HUDEP-2 (cell line): Measurements from ENCODE around the gene PIBF1.
A peak's percentile ranks its signal among the peaks of the same experiment; 100 is the strongest.

Experiments
- DNase-seq, 76 experiments: peaks; one replicate each; lab custom pipeline; 2025; ENCODE audit not compliant: unreplicated experiment in 76 of 76; lab: John Stamatoyannopoulos, UW

Gene PIBF1

DNA sequence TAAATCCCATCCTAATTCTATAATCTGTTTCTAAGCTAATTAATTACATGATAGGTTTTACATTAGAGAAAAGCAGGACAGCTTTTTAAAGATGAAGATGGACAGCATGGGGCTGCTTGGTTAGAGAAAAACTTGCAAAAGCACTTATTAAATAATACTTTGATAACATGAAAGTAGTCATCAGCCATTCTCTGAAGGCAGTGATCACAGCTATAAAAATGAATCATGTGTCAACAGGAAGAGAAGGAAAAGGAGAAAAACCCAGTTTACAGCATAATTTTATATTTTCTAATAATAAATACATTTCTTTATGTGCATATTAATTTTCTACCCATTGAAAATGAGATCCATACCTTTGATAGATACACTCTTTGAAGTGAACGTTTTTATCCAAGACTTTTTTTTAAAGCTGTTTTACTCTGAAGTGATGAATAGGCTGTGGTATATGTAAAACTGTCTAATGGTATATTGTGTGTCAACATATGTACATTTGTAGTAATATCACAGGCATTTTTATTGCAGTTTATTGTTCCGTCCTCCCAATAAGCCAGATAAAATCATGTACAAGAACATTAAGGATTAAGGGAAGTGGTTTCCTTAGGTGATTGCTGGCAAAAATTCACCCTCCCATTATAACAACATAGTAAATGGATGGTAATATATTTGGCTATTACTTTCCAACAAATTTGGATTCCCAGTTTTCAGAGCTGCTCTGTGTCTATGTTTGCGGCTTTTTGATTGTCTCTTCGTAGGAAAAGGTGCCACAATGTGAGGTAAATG, 275.5 kb downstream of the PIBF1 start:
- DNase-seq, result no peak

DNA sequence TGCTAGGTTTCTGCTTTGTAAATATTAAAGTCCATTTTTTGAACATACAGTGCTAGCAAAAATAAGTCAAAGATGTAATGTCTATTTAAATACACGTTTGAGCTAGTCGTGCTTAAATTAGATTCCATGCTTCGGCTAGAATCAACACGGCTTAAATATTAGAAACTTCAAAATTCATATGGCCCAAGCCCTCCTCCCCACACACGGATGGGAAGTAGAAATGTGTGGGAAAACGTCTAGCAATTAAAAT, 276.1 kb downstream of the PIBF1 start:
- DNase-seq, result no peak

DNA sequence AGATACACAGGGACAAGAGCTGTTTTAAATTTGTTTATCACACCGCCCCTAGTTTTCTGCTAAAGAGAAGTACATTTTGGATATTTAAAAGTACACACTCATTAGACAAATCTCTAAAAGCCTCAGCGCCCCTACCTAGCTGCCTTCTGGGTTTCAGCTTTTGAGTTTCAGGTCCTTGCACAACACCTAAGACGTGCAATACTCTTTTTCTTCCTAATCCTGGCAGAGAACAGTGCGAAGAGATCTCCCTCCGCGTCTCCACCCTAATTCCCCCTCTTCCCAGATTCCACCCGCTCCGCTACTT, 276.5 kb downstream of the PIBF1 start:
- DNase-seq, result no peak

DNA sequence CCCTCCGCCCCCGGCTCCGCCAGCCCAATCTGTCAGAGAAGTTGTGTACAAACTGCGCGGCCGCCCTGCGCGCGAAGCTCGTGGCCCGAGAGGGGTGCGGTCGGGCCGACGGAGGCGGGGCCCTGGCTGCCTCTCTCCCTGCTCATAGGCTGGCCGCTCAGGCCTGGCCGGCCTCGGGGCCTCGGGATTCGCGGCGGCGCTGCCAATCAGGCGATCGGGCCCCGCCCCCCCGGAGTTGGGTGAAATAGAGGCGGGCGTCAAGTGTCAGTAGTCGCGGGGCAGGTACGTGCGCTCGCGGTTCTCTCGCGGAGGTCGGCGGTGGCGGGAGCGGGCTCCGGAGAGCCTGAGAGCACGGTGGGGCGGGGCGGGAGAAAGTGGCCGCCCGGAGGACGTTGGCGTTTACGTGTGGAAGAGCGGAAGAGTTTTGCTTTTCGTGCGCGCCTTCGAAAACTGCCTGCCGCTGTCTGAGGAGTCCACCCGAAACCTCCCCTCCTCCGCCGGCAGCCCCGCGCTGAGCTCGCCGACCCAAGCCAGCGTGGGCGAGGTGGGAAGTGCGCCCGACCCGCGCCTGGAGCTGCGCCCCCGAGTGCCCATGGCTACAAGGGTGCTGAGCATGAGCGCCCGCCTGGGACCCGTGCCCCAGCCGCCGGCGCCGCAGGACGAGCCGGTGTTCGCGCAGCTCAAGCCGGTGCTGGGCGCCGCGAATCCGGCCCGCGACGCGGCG, 277.0 kb downstream of the PIBF1 start, which contains the start of gene KLF5:
Gene KLF5, plus strand, starts transcription at position 270 of the 724 bp plus-strand sequence. Its CDS starts 323 bp downstream, at position 593.
- peak; percentile 14 to 96 (median 89) for DNase-seq

DNA sequence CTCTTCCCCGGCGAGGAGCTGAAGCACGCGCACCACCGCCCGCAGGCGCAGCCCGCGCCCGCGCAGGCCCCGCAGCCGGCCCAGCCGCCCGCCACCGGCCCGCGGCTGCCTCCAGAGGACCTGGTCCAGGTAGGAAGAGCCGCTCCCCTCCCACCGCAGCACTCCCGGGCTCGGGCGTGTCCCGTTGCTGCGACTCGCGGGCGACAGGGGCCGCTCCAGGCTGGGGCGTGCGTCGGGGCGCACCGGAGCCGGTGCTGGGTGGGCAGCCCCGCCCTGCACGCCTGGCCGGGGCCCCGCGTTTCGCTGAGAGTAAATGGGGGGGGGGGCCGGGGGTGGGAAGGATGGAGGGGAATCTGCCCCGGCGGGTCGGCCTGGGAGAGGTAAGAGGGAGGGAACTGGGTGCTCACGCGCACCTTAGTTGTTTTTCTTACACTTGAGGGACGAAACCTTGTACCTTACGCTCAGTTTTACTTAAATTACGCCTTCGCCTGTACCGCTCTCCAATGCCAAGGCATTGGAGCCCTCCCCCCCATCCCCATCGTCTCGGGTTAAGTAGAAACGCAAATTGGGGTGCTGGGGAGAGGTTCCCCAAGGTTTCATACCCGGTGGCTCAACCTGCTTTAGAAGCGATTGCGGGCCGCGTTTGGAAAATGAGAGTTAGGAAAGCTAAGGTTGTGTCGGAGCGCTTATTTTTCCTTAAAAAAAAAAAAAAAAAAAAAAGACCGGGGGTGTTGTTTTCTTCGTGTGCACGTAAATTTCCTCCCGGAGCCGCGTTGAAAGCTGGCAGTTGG, 277.7 kb downstream of the PIBF1 start:
- DNase-seq, result peak in 31 of 76 experiments; percentile 1 to 54 (median 24)

DNA sequence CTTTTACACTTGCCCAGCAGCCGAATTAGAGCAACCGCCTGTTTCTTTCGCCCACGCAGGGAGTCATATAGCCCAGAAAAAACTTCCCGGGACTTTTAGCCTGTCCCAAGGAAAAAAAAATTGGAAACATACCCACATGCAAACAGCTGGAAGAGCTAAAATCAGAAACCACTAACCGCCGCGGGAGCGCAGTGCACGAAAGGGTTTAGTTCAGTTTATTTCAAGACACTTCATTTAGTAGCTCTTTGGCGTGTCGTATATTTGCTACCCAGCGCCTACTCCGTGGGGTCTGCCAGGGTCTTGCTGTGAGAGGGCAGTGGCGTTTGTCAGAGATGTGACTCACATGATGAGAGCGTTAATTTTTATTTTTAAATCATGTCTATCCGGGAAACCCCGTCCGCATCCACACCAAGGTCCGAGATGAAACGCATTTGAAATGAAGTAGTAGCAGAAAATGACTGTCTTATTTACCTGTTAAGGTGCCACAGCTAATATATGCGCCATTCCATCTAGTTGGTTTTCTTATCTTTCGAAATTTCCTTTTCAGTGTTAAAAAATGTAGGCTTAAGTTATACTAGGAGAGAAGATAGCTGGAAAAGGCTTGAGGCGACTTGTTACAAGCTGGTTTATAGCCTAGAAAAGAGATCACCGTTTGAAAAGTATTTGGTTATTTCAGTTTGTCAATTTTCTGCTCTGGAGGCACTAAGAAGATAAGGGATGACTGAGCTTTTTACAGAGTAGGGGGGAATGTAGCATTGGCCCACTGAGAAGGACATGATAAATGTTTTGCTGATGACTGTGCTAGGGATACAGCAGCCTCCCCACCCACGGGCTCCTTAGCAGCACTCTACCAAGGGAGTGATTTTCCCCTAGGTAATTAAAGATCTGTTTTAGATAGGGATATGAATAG, 278.6 kb downstream of the PIBF1 start:
- DNase-seq, result no peak

DNA sequence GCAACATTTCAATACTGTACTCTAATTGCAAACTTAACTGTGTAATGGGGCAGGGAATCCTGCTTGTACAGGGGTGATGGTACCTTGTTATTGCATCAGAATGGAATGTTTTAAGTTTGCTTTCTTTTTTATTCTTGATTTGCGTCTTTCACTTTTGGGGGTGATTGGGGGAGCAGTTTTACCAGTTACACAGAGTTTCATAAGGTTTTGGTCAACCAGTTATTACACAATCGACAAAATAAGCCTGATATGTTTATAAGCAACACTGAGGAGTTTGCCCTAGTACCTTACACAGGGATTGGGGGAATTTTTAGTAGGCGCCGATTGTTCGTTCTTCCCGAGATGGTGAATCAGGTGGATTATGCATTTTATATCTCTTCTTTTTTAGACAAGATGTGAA, 279.5 kb downstream of the PIBF1 start:
- no peak for DNase-seq

DNA sequence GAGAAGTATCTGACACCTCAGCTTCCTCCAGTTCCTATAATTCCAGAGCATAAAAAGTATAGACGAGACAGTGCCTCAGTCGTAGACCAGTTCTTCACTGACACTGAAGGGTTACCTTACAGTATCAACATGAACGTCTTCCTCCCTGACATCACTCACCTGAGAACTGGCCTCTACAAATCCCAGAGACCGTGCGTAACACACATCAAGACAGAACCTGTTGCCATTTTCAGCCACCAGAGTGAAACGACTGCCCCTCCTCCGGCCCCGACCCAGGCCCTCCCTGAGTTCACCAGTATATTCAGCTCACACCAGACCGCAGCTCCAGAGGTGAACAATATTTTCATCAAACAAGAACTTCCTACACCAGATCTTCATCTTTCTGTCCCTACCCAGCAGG, 279.9 kb downstream of the PIBF1 start:
- DNase-seq, result no peak

DNA sequence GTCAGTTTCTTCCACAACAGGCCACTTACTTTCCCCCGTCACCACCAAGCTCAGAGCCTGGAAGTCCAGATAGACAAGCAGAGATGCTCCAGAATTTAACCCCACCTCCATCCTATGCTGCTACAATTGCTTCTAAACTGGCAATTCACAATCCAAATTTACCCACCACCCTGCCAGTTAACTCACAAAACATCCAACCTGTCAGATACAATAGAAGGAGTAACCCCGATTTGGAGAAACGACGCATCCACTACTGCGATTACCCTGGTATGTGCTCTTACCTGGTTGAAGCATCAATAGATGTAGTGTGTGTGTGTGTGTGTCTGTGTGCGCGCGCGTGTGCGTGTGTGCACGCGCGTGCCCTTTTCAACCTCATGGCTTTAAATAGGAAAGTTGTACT, 280.5 kb downstream of the PIBF1 start:
- DNase-seq, result no peak

DNA sequence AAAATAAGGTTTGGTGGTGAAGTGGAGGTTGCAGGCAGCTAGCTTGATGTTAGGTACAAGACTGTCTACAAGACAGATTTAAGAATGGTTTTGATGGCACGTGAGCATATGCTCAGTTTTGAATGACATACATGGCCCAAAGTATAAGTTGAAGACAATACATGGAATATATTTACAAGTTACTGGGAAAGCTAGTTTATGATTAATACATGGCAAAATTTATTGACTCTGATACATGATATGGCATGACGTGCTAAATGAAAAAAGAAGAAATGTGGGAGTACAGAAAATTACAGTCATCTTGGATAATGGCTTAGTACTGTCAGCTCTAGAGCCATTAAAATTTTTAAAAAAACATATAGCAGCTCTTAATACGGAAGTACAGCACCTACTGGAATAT, 281.2 kb downstream of the PIBF1 start:
- DNase-seq, result no peak

DNA sequence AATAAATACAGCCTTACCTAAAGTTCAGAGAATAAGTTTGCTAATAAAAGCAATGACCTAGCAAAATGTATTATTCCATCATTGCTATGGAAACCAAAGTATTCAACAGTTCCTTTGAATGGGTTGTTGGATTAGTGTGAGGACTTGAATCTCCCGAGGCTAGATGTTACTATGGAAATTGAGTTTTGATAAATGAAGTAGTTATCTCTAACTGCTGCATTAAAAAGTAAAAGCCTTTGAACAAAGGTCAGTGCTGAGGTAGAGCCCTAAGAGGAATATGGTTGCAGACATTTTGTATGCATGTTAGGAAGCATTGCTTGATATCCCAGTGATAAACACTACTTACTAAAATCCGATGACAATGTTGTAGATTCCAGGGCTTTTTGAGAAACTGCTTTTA, 283.1 kb downstream of the PIBF1 start:
- DNase-seq, result no peak

DNA sequence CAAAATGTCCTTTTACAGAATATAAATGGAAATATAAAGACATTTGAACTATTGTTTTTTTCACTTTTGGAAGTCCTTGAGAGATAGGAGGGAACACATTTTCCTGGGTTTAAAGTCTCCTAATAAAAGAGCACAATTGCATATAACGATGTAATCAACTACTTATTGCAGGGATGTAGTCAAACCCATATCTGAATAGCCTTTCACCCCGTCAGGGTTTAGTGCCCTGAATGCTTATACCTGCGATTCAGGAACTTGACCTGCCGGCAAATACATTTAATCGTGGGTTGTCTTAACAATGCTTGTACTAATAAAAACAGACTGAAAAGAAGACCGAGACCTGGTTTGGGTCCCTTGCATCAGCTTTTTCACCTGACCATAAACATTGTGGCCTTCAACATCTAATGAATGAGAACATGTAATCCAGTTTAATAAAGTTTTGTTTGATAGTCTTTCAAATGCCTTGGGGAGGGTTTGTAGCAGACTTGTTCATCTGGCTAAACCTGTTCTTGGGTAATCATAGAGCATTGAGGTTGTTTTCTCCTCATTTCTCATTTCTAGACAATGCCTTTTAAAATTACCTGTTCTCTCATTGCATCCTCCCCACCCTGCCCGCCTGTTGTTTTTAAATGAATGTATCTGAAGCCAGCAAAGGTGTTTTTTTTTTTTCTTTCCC, 283.9 kb downstream of the PIBF1 start:
- DNase-seq, result no peak
